Esophagus muscularis mucosa (tissue), 4 donors: ENCODE data around the gene VAMP5.
"Not testable (repeated sequence)": the region's sequence is repeated elsewhere in the genome, so short reads cannot be mapped to it uniquely, and the experiment has no call there.

ENCODE experiments used
- EP300 ChIP-seq: sonication (generic); formaldehyde crosslinking; IDR thresholded peaks from one replicate; pipeline ENCODE4 v1.6.1; 2017; ENCODE audit warnings: antibody characterized with exemption
- POLR2A ChIP-seq: fragments of 450-650 bp; IDR thresholded peaks from one replicate; pipeline ENCODE4 v1.6.1; 2017; ENCODE audit warnings: antibody characterized with exemption, moderate library complexity, mild to moderate bottlenecking, low read depth
- POLR2AphosphoS5 ChIP-seq, 2 donors: sonication (generic); formaldehyde crosslinking; IDR thresholded peaks; one replicate each; pipeline ENCODE4 v1.6.1; 2017; ENCODE audit warnings: antibody characterized with exemption in 2 of 2
- TF ChIP-seq, protein P1 (sequence below), 3 experiments: fragments of 200-600 bp in 2 of 3; fragments of 450-650 bp in 1 of 3; sonication (generic) in 2 of 3; IDR thresholded peaks; one replicate each; pipeline ENCODE4 v1.5.1; 2017 to 2019; ENCODE audit warnings: antibody characterized with exemption in 3 of 3, mild to moderate bottlenecking in 2 of 3, moderate library complexity in 1 of 3

GRCh38 chr2:85617723-85618122, 33.5 kb downstream of the VAMP5 start:
- TF ChIP-seq, protein P1, sequence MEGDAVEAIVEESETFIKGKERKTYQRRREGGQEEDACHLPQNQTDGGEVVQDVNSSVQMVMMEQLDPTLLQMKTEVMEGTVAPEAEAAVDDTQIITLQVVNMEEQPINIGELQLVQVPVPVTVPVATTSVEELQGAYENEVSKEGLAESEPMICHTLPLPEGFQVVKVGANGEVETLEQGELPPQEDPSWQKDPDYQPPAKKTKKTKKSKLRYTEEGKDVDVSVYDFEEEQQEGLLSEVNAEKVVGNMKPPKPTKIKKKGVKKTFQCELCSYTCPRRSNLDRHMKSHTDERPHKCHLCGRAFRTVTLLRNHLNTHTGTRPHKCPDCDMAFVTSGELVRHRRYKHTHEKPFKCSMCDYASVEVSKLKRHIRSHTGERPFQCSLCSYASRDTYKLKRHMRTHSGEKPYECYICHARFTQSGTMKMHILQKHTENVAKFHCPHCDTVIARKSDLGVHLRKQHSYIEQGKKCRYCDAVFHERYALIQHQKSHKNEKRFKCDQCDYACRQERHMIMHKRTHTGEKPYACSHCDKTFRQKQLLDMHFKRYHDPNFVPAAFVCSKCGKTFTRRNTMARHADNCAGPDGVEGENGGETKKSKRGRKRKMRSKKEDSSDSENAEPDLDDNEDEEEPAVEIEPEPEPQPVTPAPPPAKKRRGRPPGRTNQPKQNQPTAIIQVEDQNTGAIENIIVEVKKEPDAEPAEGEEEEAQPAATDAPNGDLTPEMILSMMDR (IDR thresholded peaks at IDR 0.05), result not testable (repeated sequence)
- TF ChIP-seq EP300; POLR2A; POLR2AphosphoS5 (IDR thresholded peaks at IDR 0.05): not testable (repeated sequence)
